SK-N-DZ (cell line): ENCODE data around the gene WSB1. TPM values are rescaled to one million over a fixed set of nuclear protein-coding genes. Genes with fewer than 3 reads are reported as not detected.
A peak's percentile ranks its signal among the peaks of the same experiment; 100 is the strongest.
"Not testable (repeated sequence)": the region's sequence is repeated elsewhere in the genome, so short reads cannot be mapped to it uniquely, and the experiment has no call there.

Experiments used
- DNase-seq: peaks from one replicate; pipeline ENCODE4 v3.0.0-alpha.2; 2015; ENCODE audit warnings: low spot score
- polyA plus RNA-seq, 2 experiments: library from polyadenylated mRNA; depleted of rRNA; stranded (reverse); fragments of >200 nt; gene quantifications; 2 replicates each; pipeline ENCODE4 v1.2.3, GENCODE V29; 2014

WSB1 gene, protein sequence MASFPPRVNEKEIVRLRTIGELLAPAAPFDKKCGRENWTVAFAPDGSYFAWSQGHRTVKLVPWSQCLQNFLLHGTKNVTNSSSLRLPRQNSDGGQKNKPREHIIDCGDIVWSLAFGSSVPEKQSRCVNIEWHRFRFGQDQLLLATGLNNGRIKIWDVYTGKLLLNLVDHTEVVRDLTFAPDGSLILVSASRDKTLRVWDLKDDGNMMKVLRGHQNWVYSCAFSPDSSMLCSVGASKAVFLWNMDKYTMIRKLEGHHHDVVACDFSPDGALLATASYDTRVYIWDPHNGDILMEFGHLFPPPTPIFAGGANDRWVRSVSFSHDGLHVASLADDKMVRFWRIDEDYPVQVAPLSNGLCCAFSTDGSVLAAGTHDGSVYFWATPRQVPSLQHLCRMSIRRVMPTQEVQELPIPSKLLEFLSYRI
- polyA plus RNA-seq (2014; cell fraction: cytosol; rRNA removed) = 144 and 167 TPM in 2 replicates
- 401 and 428 TPM in 2 replicates for polyA plus RNA-seq (2014; cell fraction: nucleus; rRNA removed)

DNA sequence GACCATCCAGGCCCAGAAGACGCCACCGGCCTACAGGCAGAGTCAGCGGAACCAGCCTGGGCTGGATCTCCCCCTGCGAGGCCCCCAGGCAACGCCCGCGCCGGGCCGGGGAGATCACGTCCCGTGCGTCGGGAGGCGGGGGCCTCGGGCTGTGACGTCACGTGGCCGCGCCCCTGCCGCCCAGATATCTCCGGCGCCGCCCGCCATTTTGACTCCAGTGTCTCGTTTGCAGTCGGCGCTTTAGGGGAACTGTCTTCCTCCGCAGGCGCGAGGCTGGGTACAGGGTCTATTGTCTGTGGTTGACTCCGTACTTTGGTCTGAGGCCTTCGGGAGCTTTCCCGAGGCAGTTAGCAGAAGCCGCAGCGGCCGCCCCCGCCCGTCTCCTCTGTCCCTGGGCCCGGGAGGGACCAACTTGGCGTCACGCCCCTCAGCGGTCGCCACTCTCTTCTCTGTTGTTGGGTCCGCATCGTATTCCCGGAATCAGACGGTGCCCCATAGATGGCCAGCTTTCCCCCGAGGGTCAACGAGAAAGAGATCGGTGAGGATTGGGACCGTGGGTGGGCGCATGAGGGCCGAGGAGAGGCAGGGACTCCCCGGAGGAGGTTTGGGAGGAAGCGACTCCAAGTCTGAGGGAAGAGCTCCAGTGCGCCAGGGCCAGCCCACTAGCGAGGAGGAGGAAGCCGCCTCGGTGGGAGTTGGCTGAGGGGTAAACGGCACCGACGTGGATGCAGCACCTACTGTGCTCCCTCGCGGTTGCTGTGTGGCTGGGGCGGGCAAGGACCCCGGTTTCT is at the start of gene WSB1:
Gene WSB1, plus strand, starts transcription at position 217 of the 791 bp plus-strand sequence. Its CDS starts 282 bp downstream, at position 499.
- DNase-seq = peak; percentile 90

DNA sequence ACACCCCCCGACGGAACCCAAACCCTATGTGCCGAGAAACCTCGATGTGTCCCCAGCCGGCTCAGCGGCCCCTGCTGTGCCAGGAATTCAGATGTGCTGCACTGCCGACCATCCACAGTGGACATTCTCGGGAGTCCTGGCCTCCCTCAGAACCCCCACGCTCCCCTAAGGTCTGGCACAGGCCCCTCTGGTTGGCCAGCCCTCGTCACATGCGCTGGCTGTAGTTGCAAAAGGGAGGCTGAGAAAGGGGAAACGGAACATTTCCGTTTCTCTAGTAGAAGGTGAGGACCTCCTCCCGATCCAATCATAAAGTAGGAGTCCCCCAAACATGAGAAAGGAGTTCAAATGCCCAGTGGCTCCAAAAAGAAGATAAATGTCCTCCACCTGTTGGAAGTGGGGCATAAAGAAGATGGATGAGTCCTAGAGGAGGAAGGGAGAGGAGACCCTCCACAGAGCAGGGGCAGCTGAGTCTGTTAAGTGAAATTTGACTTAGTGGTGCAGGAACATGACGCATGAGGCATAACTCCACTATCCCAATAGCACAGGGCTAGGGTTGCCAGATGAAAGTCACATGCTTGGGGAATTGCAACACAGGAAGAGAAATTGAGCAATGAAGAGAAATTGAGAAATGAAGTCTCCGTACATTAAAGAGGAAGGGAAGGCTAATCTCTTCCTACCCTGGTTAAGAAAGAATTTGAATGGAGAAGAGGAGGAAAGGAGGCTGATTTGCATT is 49.3 kb upstream of the WSB1 start:
- no peak for DNase-seq

DNA sequence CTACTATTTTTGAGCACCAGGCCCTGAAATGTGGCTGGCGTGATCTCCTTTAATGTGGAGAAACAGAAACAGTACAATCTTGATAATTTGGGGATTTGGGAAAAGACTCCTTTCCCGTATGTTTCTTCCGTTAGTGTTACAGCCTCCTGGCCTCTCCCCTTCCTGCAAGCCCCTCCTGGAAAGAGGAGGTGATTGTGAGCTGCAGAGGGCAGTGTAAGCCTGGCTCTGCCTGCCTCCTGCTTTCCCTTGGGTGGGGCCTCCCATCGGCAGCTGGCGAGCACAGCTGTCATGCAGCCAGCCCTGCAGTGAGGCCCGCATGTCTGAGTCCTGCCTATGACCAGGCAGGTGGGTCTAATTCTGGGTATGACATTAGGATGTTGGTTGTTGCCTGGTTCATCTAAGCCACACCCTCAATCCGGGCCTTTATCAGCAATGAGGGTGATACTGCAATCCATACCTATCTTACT is 48.7 kb upstream of the WSB1 start:
- DNase-seq = peak; percentile 78

DNA sequence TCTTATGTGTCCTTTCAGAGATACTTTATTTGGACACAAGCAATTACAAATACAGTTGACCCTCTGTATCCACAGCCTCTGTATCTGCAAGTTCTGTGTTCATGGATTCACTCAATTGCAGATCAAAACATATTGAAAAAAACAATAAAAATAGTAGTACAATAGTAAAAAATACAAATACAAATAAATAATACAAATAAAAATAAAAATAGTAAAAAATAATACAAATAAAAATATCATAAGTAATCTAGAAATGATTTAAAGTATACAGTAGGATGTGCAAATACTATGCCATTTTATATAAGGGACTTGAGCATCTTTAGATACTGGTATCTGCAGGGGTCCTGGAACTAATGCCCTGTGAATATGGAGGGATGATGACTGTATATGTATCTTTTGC is 47.4 kb upstream of the WSB1 start:
- no peak for DNase-seq

DNA sequence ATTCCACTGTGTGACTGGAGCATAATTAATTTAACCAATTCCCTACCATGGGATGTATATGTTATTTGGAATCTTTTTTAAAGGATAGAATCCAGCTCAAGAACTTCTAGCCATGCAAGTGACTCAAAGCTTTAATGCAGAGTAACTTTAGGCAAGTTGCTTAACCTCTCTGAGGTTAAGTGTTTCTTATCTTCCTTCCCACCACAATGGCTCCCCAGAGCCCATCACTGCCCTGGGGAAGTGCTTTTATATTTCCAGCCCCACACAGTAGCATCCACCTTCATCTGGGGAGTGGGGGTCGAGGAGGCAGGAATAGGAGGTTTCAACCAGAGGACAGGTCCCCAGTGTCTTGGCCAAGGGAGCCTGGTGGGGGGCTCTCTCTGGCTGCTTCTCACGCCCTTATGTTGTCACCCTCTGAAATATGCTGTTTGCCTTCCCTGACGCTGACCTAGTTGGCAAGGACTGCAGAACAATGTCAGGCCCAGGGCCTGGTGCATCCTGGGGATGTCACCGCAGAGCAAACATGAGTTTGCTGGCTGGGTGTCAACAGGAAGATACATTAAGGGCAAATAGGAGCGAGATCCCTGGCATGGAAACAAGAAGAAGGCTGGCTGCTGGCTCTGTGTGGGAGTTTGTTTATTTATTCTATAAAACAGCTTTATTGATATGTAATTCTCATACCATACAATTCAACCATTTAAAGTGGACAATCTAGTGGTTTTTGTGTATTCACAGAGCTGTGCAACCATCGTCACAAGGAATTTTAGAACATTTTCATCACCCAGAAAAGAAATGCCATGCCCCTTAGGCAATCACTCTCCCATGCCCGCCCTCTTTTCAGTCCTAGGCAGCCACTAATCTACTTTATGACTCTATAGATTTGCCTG is 46.6 kb upstream of the WSB1 start:
- DNase-seq = no peak

DNA sequence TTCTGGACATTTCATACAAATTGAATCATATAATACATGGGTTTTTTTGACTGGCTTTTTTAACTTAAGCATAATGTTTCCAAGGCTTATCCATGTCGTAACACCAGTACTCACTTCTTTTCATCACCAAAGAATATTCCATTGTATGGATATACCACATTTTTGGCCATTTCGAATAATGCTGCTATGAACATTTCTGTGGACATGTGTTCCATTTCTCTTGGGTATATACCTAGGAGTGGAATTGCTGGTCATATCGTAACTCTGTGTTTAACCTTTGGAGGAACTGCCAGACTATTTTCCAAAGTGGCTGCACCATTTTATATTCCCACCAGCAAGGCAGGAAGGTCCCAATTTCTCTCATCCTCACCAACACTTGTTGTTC is 46.0 kb upstream of the WSB1 start:
- no peak for DNase-seq

DNA sequence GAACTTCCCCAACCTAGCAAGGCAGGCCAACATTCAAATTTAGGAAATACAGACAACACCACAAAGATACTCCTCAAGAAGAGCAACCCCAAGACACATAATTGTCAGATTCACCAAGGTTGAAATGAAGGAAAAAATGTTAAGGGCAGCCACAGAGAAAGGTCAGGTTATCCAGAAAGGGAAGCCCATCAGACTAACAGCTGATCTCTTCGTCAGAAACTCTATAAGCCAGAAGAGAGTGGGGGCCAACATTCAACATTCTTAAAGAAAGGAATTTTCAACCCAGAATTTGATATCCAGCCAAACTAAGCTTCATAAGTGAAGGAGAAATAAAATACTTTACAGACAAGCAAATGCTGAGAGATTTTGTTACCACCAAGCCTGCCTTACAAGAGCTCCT is 43.1 kb upstream of the WSB1 start:
- DNase-seq = not testable (repeated sequence)

DNA sequence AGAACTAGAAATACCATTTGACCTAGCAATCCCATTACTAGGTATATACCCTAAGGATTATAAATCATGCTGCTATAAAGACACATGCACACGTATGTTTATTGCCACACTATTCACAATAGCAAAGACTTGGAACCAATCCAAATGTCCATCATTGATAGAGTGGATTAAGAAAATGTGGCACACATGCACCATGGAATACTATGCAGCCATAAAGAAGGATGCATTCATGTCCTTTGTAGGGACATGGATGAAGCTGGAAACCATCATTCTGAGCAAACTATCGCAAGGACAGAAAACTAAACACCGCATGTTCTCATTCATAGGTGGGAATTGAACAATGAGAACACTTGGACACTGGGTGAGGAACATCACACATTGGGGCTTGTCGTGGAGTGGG is 39.1 kb upstream of the WSB1 start:
- DNase-seq = not testable (repeated sequence)

DNA sequence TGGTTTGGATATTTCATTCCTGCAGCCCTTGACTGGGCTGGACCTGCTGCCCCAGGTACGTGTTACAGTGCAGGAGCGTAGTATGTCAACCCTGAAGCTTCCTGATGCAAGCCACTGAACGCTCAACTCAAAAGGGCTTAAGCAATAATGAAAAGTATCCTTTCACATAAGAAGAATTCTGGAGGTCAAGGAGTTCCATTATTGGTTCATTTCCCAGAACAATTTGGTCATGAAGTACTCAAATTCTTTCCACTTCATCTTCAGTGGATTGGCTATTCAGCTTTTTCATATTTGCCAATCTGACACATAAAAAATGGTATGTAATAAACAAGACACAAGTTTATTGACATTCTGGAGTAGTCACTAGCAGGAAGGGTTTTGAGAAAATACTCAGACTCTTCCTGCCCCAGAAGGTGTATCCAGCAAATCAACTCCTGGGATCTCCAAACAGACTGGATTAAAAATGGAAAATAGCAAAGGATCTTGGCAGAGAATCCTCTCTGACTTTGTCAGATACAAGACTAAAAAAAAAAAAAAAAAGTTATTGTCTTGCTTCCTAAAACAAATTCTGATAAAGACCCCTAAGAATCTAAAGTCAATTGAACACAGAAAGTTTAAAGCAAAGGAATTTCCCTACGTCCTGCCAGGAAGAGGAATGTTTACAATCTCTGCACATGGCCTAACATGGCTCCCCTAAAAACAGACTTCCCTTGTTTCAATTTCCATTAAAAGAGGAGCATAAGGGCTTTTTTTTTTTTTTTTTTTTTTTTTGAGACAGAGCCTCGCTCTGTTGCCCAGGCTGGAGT is 37.5 kb upstream of the WSB1 start:
- no peak for DNase-seq

DNA sequence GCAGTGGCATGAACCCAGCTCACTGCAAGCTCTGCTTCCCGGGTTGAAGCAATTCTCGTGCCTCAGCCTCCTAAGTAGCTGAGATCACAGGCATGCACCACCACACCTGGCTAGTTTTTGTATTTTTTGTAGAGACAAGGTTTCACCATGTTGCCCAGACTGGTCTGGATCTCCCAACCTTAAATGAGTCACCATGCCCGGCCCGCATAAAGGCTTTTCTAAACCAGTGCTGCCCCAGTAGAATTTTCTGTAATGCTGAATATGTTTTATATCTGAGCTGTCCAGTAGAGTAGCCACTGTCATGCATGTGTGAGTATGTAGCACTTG is 36.9 kb upstream of the WSB1 start:
- no peak for DNase-seq

DNA sequence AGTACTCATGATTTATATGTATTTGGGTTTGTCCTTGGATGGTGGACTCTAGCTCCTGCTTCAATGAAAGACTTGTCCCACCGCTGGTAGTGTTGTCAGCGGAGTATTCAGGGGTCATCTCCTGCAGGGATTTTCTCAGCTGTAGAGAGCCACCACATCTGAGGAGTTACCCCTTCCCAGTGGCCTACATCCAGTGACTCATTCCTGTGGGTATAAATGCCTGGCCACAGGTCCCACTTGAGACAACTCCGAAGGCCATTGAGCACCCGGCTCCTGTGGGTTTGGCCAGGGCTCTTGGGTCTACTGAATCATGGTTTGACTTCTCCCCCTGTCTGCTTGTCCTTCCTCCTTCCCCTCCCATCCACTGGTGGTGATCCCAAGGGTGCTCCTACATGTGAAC is 34.6 kb upstream of the WSB1 start:
- DNase-seq = no peak

DNA sequence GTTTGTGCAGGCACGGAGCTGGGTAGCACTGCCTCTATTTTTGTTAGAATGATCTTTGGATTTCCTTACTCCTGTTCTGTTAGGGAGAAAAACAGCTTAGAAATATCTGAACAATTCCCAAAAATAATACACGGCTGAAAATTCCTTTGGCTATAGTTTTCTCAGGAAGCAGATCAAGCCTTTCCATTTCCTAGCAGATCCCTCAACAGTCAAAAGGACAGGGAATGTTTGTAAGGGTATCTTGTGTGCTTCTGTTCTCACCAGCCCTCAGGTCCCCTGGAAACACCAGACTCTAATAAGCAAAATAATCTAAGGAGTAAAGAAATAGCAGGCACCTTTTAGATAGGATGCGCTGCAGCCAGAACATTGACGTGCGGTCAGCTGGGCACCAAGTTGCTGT is 30.5 kb upstream of the WSB1 start:
- DNase-seq = no peak

DNA sequence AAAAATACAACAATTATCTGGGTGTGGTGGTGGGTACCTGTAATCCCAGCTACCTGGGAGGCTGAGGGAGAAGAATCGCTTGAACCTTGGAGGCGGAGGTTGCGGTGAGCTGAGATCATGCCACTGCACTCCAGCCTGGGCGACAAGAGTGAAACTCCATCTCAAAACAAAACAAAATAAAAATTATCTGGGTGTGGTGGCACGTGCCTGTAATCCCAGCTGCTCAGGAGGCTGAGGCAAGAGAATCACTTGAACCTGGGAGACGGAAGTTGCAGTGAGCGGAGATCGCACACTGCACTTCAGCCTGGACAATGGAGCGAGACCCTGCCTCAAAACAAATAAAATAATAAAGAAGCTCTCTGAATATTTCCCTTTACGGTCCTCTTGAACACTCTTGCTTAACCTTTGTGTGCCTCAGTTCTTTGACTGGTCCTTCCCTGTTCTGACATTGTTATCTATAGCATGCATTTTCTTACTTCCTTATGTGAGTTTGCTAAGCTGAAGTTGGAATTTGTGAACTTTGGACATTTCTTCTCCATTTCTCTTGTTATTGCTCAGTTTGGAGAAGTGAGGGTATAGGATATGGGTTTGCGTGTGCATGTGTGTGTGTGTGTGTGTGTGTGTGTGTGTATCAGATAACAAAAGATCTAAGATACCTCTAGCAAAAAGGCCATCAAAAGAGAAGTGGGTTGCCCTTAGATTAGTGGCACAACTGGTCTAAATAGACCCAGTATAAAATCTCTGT is 29.7 kb upstream of the WSB1 start:
- no peak for DNase-seq

DNA sequence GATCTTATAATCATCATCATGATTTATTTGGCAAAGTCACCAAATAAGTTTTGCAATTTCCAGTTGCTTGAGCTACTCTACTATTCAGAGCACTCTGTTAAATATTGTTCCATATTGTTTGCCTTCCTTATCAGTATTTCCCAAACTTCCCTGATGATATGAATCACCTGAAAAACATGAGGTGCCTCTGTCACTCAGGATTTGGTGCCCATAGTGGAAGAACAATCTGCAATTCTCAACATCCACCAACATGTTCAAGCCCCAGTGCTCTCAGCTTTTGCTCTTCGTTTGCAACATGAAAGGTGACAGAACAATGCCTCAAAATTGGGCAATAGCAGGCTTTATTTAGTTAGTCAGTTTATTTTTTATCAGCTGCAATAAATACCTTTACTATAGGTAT is 28.6 kb upstream of the WSB1 start:
- no peak for DNase-seq

DNA sequence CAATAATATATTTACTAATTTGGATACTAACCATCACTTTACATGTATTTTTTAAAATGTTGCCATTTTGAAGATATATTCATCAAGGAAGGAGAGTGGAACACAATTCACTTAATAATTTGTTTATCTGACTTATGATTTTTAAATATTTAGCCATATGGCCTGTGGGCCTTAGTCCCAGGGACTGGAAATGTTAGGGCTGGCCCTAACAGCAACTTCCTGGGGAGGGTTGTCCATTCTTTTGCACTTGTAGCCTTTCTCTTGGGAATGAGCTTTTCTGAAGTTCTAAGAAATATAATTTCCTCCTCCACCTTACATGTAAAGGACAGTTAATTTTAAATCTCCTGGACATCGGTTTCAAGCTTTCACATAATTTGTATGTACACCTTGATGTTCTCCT is 27.7 kb upstream of the WSB1 start:
- no peak for DNase-seq

DNA sequence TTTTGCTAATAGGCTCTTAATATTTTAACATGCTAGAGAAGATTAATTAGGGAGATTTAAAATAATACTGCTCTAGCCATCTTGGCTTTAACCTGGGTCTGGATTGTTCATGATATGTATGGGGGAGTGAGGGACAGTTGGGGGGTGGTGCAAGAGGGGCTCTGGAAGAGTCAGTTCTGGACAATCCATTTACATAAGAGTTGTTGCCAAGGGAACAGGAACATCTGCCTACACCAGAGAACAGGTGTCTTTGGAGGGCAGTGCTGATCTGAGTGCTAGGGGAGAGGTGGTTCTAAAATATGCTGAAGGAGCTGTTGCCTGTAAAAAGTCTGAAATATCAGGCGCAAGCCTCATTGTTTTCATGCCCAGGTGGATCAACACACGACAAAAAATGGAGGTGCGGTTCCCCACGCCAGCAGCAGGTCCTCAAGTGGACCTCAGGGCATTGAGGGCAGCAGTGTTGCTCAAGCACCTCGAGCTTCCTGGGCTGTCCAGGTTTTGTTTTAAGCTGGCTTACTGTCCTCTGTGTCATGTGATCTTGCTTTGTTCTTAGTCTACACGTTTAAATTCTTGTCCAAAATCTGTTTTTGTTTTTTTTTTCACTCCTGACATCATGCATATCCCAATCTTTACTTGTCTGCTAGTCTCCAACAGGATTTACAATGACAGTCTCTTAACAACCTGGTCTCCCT is 25.4 kb upstream of the WSB1 start:
- no peak for DNase-seq

DNA sequence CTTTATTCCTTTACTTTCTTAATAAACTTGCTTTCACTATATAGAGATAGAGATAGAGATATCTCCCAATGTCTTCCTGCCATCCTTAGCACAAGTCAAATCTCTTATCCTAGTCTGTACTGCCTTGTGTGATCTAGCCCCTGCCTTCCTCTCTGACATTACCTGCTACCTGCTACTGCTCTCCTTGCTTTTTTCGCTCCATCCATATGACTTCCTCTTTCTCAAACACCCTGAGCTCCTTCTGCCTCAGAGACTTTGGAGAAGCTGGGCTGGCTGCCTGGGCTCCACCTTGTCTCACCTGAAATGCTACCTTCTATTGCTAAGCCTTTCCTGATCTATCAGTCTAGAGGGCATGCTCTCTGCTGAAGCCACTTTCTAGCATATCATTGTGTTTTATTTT is 24.7 kb upstream of the WSB1 start:
- DNase-seq = no peak

DNA sequence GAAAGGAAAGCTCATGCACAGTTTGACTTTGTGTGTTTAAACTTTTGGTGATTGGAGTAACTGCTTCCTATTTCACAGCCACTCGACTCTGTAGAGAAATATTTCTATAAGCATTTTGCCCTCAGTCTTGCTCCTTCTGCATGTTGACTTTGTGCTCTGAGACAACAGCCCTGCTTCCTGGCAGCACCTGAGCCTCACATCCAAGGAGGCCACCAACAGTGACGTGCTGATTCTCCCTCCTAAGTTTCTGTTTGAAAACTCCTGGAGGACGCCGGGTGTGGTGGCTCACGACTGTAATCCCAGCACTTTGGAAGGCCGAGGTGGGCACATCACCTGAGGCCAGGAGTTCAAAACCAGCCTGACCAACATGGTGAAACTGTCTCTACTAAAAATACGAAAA is 23.9 kb upstream of the WSB1 start:
- no peak for DNase-seq

DNA sequence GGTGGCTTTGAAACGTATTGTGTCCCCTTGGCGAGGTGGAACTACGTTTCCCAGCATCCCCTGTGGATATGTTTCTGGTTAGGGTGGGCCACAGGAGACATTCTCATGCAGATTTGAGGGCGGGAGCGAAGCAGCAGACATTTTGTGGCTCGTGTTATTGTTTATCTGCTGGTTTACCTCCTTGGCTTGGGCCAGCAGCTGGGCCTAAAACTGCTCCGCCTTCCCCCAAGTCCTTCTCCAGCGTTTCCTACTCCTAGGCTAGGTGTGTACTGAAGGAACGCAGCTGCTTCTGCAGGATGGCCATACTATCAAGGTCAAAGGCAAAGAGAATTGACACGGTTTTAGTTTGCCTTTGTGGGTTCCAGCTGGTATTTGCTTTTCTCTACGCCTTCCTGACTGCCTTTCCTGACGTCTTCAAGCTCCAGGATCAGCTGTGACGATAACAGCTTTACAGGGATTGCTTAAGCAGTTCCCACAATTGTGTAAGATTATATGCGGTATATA is 17.2 kb upstream of the WSB1 start:
- peak; percentile 31 for DNase-seq
